Measurements from ENCODE around the gene REEP1.

DNA sequence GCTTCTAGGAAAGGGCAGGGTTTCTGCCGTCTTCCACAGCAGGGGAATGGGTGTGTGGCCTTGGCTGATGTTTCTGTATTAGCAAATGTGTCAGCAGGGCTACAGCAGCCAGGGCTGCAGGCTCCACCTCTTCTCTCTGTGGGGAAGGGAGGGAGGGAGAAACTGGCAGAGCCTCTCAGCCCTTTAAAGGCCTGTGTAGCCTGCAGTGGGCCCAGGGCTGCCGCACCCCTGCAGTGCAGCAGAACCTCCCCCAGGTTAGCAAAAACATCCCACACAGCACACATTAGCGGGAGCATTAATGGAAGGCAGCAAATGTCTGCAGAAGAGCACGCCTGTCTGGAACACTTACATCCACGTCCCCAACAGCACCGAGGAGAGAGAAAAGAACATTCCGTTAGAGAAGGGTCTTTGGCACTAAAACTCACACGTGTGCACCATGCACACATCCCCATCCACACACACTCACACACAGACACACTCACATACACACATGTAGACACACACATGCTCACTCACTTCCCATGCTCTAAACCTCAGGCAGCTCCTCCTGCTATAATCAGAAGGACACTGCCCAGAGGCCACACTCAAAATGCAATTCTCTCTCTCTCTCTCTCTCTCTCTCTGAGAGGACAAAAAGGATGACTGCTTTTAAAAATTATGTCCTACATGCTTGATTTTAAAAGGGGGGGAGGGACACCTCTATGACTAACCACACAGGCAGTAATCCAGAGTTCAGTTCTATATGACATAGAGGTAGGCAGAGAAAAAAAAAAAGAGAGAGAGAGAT, 114.1 kb downstream of the REEP1 start:
- peak; percentile 13 to 24 for TF ChIP-seq POLR2A (IDR thresholded peaks at IDR 0.05)
- TF ChIP-seq, protein P1, sequence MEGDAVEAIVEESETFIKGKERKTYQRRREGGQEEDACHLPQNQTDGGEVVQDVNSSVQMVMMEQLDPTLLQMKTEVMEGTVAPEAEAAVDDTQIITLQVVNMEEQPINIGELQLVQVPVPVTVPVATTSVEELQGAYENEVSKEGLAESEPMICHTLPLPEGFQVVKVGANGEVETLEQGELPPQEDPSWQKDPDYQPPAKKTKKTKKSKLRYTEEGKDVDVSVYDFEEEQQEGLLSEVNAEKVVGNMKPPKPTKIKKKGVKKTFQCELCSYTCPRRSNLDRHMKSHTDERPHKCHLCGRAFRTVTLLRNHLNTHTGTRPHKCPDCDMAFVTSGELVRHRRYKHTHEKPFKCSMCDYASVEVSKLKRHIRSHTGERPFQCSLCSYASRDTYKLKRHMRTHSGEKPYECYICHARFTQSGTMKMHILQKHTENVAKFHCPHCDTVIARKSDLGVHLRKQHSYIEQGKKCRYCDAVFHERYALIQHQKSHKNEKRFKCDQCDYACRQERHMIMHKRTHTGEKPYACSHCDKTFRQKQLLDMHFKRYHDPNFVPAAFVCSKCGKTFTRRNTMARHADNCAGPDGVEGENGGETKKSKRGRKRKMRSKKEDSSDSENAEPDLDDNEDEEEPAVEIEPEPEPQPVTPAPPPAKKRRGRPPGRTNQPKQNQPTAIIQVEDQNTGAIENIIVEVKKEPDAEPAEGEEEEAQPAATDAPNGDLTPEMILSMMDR (IDR thresholded peaks at IDR 0.05) = no peak

Data from uterus (tissue), 2 donors.